Anterior cingulate cortex (tissue), 58 donors: ENCODE data around the gene AEBP2.
A peak's percentile ranks its signal among the peaks of the same experiment; 100 is the strongest.
"Not testable (repeated sequence)": the region's sequence is repeated elsewhere in the genome, so short reads cannot be mapped to it uniquely, and the experiment has no call there.

Source experiments
- DNase-seq, 58 donors: peaks; one replicate each; lab custom pipeline; 2025; lab: John Stamatoyannopoulos, UW

The AEBP2 gene

DNA sequence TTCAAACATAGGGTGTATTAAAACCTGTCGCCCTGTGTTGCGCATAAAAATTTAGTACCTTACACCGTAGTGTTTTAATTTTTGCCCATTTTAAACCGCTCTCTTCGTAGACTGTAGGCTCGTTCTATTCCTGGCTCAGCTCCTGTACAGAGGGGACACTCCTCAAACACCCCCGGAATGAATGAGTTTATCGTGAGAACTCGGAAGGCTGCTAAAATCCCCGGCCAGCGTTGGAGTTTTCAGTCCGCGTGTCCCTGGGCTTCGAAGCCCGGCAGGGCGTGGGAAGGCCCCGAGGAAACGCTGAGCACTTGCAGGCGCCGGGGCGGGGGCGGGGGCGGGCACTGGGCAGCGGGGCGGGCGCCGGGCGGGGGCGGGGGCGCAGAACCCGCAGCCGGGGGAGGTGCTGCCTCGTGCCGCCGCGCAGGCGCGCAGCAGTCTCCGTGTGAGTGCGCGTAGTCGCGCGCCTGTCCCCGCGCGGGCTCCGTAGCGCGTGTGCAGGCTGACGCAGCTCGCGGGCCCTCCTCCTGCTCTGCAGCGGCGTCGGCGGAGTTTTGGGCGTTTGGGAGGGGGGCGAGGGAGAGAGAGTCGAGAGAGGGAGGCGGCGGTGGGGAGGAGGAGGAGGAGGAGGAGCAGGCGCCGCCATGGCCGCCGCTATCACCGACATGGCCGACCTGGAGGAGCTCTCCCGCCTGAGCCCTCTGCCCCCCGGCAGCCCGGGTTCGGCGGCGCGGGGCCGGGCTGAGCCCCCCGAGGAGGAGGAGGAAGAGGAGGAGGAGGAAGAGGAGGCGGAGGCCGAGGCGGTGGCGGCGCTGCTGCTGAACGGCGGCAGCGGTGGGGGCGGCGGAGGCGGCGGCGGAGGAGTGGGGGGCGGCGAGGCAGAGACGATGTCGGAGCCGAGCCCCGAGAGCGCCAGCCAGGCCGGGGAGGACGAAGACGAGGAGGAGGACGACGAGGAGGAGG lies at the start of gene AEBP2:
TSS of gene AEBP2 (plus strand) at position 434 of the 960 bp plus-strand sequence. CDS start at position 642, 208 bp downstream.
- peak; percentile 45 to 97 (median 92) for DNase-seq

- no peak for DNase-seq
Measured at GRCh38 chr12:19390051-19390598, 49.2 kb upstream of the AEBP2 start.

DNA sequence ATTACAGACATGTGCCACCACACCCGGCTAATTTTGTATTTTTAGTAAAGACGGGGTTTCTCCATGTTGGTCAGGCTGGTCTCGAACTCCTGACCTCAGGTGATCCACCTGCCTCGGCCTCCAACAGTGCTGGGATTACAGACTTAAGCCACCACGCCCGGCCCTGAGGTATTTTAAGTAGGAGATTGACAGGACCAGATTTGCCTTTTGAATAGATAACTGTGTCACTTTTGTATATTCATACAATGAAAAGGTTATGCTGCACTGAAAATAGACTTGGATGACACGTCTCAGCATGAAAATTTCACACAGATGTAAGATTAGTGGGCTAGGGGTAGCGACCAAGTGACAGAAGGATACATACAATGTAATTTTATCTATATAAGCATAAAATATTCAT lies 46.6 kb upstream of the AEBP2 start:
- not testable (repeated sequence) for DNase-seq

GRCh38 chr12:19394385-19394784 lies 44.9 kb upstream of the AEBP2 start:
- no peak for DNase-seq

DNA sequence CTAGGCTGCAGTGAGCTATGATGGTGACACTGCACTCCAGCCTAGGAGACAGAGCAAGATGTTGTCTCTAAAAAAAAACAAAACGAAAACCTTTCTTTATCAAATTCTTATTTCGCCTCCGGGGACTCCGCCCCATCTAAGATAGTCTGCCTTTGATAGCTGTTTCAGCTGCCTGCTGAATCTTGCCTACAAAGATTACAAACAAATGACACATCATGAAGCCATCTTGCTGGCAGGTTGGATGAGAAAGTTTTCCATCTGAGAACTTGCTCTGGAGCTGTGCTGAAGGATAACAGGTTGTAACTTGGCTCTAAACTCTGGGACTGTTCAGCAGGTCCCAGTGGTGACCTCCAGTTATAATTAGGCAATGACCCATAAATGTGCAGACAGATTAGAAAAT lies 41.8 kb upstream of the AEBP2 start:
- DNase-seq: no peak

DNA sequence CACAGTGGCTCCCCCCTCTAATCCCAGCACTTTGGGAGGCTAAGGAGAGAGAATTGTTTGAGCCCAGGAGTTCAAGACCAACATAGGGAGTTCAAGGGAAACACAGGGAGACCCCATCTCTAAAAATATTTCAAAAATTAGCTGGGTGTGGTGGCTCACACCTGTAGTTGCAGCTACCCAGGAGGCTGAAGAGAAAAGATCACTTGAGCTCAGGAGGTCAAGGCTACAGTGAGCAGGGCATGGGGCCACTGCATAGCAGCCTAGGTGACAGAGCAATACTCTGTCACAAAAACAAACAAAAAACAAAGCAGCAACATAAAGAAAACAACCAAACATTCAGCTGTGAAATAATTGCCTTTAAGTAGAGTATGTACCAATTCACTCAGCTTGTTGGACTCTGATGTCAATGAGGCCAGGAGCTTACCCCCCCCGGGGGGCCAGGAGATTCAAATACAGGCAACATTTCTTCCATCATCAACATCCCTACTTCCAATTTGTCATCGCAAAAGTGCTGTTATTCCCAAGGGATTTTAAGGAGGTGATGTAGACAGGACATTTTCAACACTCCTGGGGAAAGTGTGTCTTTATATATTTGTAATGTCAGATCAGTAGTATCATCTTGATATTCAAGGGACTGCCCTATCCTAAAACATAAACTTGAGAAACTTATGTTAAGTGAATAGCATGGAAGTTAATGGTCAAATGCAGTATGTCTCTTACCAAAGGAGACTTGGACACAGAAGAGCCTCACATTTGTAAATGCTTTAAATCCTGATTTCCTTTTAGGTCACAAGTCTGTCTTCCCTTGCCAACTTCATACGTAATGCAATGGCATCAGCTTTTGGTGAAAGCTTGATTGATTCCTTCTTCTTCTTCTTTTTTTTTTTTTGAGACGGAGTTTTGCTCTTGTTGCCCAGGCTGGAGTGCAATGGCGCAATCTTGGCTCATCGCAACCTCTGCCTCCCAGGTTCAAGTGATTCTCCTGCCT lies 40.6 kb upstream of the AEBP2 start:
- no peak for DNase-seq

DNA sequence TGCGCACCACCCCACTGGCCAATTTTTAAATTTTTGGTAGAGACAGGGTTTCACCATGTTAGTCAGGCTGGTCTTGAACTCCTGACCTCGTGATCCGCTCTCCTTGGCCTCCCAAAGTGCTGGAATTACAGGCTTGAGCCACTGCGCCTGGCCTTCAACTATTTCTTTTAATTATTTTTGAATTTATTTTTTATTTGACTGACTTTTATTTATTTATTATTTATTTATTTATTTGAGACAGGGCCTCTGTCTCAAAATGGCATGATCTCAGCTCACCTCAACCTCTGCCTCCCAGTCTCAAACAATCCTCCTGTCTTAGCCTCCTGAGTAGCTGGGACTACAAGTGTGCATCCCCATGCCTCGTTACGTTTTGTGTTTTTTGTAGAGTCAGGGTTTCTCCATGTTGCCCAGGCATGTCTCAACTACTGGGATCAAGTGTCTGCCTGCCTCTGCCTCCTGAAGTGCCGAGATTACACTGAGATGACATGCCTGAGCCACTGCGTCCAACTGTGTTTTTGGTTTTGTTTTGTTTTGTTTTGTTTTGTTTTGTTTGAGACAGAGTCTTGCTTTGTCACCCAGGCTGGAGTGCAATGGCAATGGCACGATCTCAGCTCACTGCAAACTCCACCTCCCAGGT lies 38.5 kb upstream of the AEBP2 start:
- DNase-seq: not testable (repeated sequence)

DNA sequence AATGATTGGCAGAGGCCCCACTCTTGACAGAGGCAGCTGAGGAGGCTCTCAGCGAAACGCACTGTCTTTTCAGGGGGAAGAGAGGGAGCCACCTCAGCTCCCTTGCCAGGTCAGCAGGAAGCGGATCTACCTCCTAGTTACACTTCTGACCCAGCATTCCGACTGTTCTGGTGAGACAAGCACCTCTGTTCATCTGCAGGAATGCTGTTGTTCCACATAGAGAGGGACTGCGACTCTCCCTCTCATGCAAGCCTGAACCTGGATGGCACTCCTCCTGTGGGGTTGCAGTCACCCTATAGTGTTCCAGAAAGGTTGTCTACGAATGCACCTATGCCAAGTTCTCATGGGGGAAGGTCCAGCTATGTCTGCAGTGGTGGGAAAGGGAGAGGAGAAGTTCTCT lies 37.1 kb upstream of the AEBP2 start:
- no peak for DNase-seq

GRCh38 chr12:19402743-19403431 lies 36.4 kb upstream of the AEBP2 start:
- DNase-seq: peak in 28 of 58 donors; percentile 1 to 79 (median 9)

- DNase-seq: no peak
Measured at GRCh38 chr12:19404242-19404880, 34.9 kb upstream of the AEBP2 start.

DNA sequence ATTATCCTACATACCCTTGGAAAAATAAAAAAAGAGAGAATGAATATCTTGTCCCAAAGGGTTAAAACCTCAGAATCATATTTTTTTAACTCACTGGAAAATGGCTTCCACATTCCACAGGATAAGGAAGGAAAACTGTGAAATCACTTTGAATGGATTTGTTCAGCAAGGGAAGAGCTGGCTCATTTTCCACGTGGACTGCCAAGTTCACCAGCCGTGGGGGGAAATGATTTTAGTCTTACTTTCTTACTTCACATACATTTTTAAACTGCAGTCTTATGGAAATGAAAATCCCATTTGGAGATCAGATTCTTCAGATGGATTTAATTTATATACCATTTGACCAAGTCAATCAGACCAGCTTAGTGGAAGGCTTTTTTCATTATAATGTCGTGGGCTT lies 29.9 kb upstream of the AEBP2 start:
- DNase-seq: no peak

DNA sequence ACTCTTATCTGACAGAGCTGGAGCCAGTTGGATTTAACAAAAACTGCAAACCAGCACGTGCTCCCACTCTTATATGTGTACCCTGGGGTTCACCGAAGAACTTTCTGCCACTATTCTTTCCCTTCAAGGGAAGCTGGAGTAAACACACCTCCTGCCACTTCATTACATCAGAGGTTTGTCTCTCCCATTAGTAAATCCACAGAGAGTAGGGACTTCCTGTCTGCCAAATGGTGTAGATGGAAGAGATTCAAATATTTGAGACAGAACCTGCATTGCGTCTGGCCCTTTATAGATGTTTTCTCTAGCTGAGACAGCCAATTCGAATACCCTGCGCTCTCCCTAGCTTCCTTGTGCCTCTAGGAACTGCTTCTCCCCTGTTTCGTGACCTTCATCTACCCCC lies 29.1 kb upstream of the AEBP2 start:
- DNase-seq: no peak

GRCh38 chr12:19410629-19411185 lies 28.6 kb upstream of the AEBP2 start:
- no peak for DNase-seq

DNA sequence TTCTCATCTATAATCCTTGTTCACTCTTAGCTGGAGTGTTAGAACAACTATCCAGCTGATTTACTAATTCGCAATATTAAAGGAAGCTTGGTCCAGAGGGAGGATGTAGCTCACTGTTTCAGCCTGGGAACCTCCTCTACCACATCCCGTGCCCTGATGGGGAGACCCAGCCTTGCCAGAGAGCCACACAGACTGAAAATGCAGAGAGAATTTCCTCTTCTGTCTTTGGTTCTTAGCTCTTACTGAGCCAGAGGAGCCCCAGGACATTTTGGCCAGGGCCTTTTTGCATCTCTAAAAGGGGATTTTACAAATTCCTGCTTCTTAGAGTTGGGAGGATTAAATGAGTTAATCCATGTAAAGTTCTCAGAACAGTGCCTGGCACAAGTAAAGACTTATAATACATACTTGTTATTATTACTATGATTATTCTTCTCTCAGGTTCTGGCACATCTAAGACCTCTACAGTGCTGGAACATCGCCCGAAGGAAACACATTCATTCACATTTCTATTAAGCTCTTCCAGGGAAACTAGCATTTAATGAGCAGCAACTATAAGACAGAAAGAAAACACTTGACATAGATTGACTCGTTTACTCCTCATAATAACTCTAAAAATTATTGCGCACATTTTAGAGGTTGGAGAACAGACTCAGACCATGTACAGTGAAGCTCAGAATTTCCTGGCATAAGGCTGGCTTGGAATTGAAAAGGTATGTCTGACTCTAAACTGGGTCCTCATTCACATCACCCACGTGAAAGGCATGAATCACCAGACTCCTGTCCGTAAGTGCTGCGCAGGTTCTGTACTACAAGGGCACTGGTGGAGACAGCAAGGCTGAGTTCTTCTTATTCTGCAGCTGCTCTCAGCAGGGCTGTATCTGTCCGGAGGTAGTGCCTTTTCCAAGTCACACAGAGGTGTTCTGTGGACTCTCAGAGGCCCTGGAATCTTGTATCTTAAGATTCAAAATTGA lies 27.8 kb upstream of the AEBP2 start:
- DNase-seq: no peak

- DNase-seq: no peak
Measured at GRCh38 chr12:19412844-19413243, 26.4 kb upstream of the AEBP2 start.

DNA sequence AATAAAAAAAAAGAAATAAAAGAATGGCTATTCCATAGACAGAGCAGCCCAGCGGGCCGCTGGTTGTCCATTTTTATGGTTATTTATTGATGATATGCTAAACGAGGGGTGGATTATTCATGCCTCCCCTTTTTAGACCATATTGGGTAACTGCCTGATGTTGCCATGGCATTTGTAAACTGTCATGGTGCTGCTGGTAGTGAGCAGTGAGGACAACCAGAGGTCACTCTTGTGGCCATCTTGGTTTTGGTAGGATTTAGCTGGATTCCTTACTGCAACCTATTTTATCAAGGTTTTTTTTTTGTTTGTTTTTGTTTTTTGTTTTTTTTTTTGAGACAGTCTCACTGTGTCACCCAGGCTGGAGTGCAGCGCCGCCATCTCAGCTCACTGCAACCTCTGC lies 25.7 kb upstream of the AEBP2 start:
- DNase-seq: not testable (repeated sequence)

DNA sequence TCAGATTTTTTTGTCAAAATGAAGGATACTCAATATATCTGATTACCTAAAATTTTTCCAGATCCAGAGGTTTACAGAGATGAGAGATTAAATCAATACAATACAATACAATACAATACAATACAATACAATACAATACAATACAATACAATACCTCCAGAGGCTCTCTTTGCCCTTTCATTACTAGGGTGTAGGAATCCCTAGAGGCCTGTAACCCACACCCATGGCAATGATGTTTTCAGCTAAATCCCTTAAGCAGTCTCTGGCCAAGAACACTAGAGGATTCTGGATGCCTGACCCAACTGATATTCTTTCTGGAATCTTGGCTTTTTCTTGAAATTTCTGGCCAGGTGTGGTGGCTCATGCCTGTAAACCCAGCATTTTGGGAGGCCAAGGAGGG lies 23.7 kb upstream of the AEBP2 start:
- no peak for DNase-seq

DNA sequence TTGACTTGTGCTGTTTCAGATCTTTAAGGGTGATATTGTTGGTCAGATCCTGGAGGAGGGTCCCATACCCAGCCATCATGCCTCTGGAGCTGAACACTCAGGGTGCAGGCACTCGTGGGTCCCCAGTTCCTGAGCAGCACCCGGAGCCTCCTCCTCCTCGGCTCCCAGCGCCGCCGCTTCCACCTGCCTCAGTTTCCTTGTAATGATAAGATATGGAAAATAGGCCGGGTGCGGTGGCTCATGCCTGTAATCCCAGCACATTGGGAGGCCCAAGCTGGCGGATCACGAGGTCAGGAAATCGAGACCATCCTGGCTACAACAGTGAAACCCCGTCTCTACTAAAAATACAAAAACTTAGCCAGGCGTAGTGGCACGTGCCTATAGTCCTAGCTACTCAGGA lies 20.2 kb upstream of the AEBP2 start:
- DNase-seq: no peak
